H9 (cell line): ENCODE data around the gene ERC1. TPM values are rescaled to one million over a fixed set of nuclear protein-coding genes. Genes with fewer than 3 reads are reported as not detected.

Source experiments
- DNase-seq: peaks from one replicate; pipeline ENCODE4 v3.0.0-alpha.2; 2017
- H2AFZ ChIP-seq: one replicate; pipeline ENCODE4 v1.6.1; 2013; ENCODE audit warnings: mild to moderate bottlenecking, low read length, control low read depth, moderate library complexity
- H2AK5ac ChIP-seq: 2 replicates; pipeline ENCODE4 v1.6.1; 2013; ENCODE audit warnings: low read length, control low read depth, mixed read lengths; ENCODE audit not compliant: insufficient read length
- H2BK120ac ChIP-seq: one replicate; pipeline ENCODE4 v1.6.1; 2013; ENCODE audit warnings: low read depth, mild to moderate bottlenecking, low read length, control low read depth, inconsistent platforms; ENCODE audit not compliant: poor library complexity, severe bottlenecking
- H2BK12ac ChIP-seq: 2 replicates; pipeline ENCODE4 v1.6.1; 2013; ENCODE audit warnings: low read length, control low read depth, mixed read lengths, low read depth; ENCODE audit not compliant: insufficient read length
- H2BK15ac ChIP-seq: 2 replicates; pipeline ENCODE4 v1.6.1; 2013; ENCODE audit warnings: low read depth, low read length, control low read depth
- H2BK20ac ChIP-seq: one replicate; pipeline ENCODE4 v1.6.1; 2013; ENCODE audit warnings: low read depth, mild to moderate bottlenecking, low read length, control low read depth, inconsistent platforms; ENCODE audit not compliant: poor library complexity, severe bottlenecking
- H2BK5ac ChIP-seq: 2 replicates; pipeline ENCODE4 v1.6.1; 2013; ENCODE audit warnings: low read length, control low read depth, mixed read lengths; ENCODE audit not compliant: insufficient read length
- H3K14ac ChIP-seq: 2 replicates; pipeline ENCODE4 v1.6.1; 2013; ENCODE audit warnings: low read length, control low read depth; ENCODE audit not compliant: insufficient read depth
- H3K18ac ChIP-seq: 2 replicates; pipeline ENCODE4 v1.6.1; 2013; ENCODE audit warnings: low read depth, mild to moderate bottlenecking, mixed read lengths, low read length, control low read depth; ENCODE audit not compliant: insufficient read length
- H3K23ac ChIP-seq: 2 replicates; pipeline ENCODE4 v1.6.1; 2013; ENCODE audit warnings: low read length, control low read depth, mixed read lengths, low read depth; ENCODE audit not compliant: insufficient read length
- H3K23me2 ChIP-seq: 2 replicates; pipeline ENCODE4 v1.6.1; 2013; ENCODE audit warnings: low read depth, mild to moderate bottlenecking, mixed read lengths, low read length, control low read depth; ENCODE audit not compliant: insufficient read length, poor library complexity, severe bottlenecking
- H3K27ac ChIP-seq: 2 replicates; pipeline ENCODE4 v1.5.1; 2013; ENCODE audit warnings: low read length, control low read depth, mixed read lengths, low read depth; ENCODE audit not compliant: insufficient read length
- H3K27me3 ChIP-seq: 2 replicates; pipeline ENCODE4 v1.6.1; 2013; ENCODE audit warnings: low read length, control low read depth, inconsistent platforms; ENCODE audit not compliant: insufficient read depth
- H3K4ac ChIP-seq: 2 replicates; pipeline ENCODE4 v1.6.1; 2013; ENCODE audit warnings: low read depth, mild to moderate bottlenecking, control low read depth, inconsistent platforms, low read length, moderate library complexity
- H3K4me1 ChIP-seq: 2 replicates; pipeline ENCODE4 v1.6.1; 2013; ENCODE audit warnings: low read length, control low read depth, inconsistent platforms; ENCODE audit not compliant: insufficient read depth
- H3K4me2 ChIP-seq: 2 replicates; pipeline ENCODE4 v1.6.1; 2013; ENCODE audit warnings: low read length, control low read depth, mixed read lengths; ENCODE audit not compliant: insufficient read length, insufficient read depth
- H3K56ac ChIP-seq: 2 replicates; pipeline ENCODE4 v1.6.1; 2013; ENCODE audit warnings: low read depth, mild to moderate bottlenecking, mixed read lengths, low read length, control low read depth; ENCODE audit not compliant: insufficient read length
- H3K79me1 ChIP-seq: 2 replicates; pipeline ENCODE4 v1.6.1; 2013; ENCODE audit warnings: low read depth, mild to moderate bottlenecking, moderate library complexity, low read length, control low read depth, inconsistent platforms; ENCODE audit not compliant: insufficient read depth, poor library complexity, severe bottlenecking
- H3K79me2 ChIP-seq: 2 replicates; pipeline ENCODE4 v1.6.1; 2013; ENCODE audit warnings: low read length, control low read depth, inconsistent platforms; ENCODE audit not compliant: insufficient read depth
- H3K9ac ChIP-seq: 2 replicates; pipeline ENCODE4 v1.6.1; 2013; ENCODE audit warnings: low read length, control low read depth, mixed read lengths; ENCODE audit not compliant: insufficient read length; ENCODE audit errors: extremely low read depth
- H3K9me3 ChIP-seq: one replicate; pipeline ENCODE4 v1.6.1; 2013; ENCODE audit warnings: low read depth, low read length, inconsistent platforms; ENCODE audit not compliant: control insufficient read depth
- H3T11ph ChIP-seq: one replicate; pipeline ENCODE4 v1.6.1; 2013; ENCODE audit warnings: mild to moderate bottlenecking, low read length, control low read depth, inconsistent platforms
- H4K20me1 ChIP-seq: one replicate; pipeline ENCODE4 v1.6.1; 2013; ENCODE audit not compliant: control insufficient read depth, insufficient read length, insufficient read depth
- H4K5ac ChIP-seq: 2 replicates; pipeline ENCODE4 v1.6.1; 2013; ENCODE audit warnings: low read depth, mild to moderate bottlenecking, mixed read lengths, low read length, control low read depth; ENCODE audit not compliant: insufficient read length
- H4K8ac ChIP-seq: replicated peaks from 2 replicates; pipeline ENCODE4 v1.6.1; 2013; ENCODE audit warnings: low read length, control low read depth, mixed read lengths, low read depth; ENCODE audit not compliant: insufficient read length
- H4K91ac ChIP-seq: 2 replicates; pipeline ENCODE4 v1.6.1; 2013; ENCODE audit warnings: low read depth, mild to moderate bottlenecking, moderate library complexity, mixed read lengths, low read length, control low read depth; ENCODE audit not compliant: insufficient read length
- H3K27ac Mint-ChIP-seq, 3 experiments: 2 replicates in 2 of 3; 3 replicates in 1 of 3; pipeline ENCODE4 v1.8.0; 2020 to 2021; ENCODE audit warnings: mixed read lengths in 3 of 3, mild to moderate bottlenecking in 1 of 3, moderate library complexity in 1 of 3
- H3K27me3 Mint-ChIP-seq: 2 replicates; pipeline ENCODE4 v1.8.0; 2021; ENCODE audit warnings: low read depth, mild to moderate bottlenecking, moderate library complexity, mixed read lengths
- H3K36me3 Mint-ChIP-seq, 3 experiments: 2 replicates in 2 of 3; 3 replicates in 1 of 3; pipeline ENCODE4 v1.8.0; 2020 to 2021; ENCODE audit warnings: low read depth in 3 of 3, mixed read lengths in 3 of 3; ENCODE audit not compliant: insufficient read depth in 1 of 3
- H3K4me1 Mint-ChIP-seq, 2 experiments: 2 replicates each; pipeline ENCODE4 v1.8.0; 2020; ENCODE audit warnings: mixed read lengths in 2 of 2
- H3K4me3 Mint-ChIP-seq, 2 experiments: 2 replicates in 1 of 2; 3 replicates in 1 of 2; pipeline ENCODE4 v1.8.0; 2020 to 2021; ENCODE audit warnings: mild to moderate bottlenecking in 2 of 2, mixed read lengths in 2 of 2, moderate library complexity in 1 of 2
- H3K9me3 Mint-ChIP-seq, 2 experiments: 2 replicates in 1 of 2; 3 replicates in 1 of 2; pipeline ENCODE4 v1.8.0; 2020; ENCODE audit warnings: mild to moderate bottlenecking in 2 of 2, mixed read lengths in 2 of 2, moderate library complexity in 1 of 2
- WGBS: extraction: QIAGEN DNeasy Blood & Tissue Kit; methylation state at CpG from one replicate; pipeline ENCODE4 v1.1.7; 2013; ENCODE audit warnings: missing lambda C conversion rate, low lambda C conversion rate, mixed read lengths; ENCODE audit not compliant: insufficient read length; ENCODE audit errors: extremely low coverage; 5-methylcytosine and 5-hydroxymethylcytosine counted together
- total RNA-seq: library from RNA; stranded (reverse); gene quantifications from 2 replicates; pipeline ENCODE4 v1.2.1, GENCODE V29; 2021
- TF ChIP-seq, protein P1 (sequence below): fragments of 200-600 bp; sonication (generic); conservative IDR thresholded peaks from 3 replicates; pipeline ENCODE4 v1.8.0; 2021; ENCODE audit warnings: antibody characterized with exemption, mild to moderate bottlenecking

Gene ERC1
- total RNA-seq, 1 experiment from 2014 or later = 51.2 TPM

DNA sequence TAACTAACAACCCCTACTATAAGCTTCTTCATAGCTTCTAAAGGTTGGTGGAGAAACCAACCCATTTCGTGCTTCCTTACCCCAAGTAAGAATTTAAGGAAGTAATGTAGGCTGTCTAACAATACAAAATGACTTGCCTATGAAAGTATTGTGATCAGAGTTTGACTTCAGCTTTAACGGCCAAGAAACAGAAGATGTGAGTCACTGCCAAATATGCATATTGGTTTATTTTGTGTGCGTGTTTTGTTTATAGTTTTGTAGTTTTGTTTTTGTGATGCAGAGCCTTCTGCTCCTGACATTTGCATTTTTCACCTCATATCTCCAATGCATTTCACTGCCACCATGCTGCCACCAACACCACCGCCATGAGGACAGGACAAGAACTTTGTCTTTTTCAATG, 457.3 kb downstream of the ERC1 start:
- no peak overlapping the region for H3K27ac Mint-ChIP-seq
- Histone ChIP-seq H2BK20ac (no peak overlapping the region), H2AK5ac (no peak overlapping the region), H2BK5ac (no peak overlapping the region), H3K9ac (no peak overlapping the region), H2BK120ac (no peak overlapping the region), H3K27ac (no peak overlapping the region), H3T11ph (no peak overlapping the region), H3K4me2 (no peak overlapping the region), H4K91ac (no peak overlapping the region), H3K9me3 (no peaks in the 10 kb centered on the region), H3K27me3 (no peaks in the 10 kb centered on the region), H3K79me2 (no peaks in the 10 kb centered on the region), H3K4me1 (peaks cover 4% of the 10 kb centered on the region; the same call in 1 of the 2 replicates), H3K56ac (no peak overlapping the region), H3K14ac (no peak overlapping the region), H2AFZ (no peak overlapping the region), H4K20me1 (no peaks in the 10 kb centered on the region), H4K5ac (no peak overlapping the region), H3K23ac (no peak overlapping the region), H4K8ac (no peak overlapping the region), H3K79me1 (no peaks in the 10 kb centered on the region), H2BK15ac (no peak overlapping the region), H3K4ac (no peak overlapping the region), H3K18ac (no peak overlapping the region), H3K23me2 (no peaks in the 10 kb centered on the region), H2BK12ac (no peak overlapping the region)
- DNase-seq = no peak
- TF ChIP-seq, protein P1, sequence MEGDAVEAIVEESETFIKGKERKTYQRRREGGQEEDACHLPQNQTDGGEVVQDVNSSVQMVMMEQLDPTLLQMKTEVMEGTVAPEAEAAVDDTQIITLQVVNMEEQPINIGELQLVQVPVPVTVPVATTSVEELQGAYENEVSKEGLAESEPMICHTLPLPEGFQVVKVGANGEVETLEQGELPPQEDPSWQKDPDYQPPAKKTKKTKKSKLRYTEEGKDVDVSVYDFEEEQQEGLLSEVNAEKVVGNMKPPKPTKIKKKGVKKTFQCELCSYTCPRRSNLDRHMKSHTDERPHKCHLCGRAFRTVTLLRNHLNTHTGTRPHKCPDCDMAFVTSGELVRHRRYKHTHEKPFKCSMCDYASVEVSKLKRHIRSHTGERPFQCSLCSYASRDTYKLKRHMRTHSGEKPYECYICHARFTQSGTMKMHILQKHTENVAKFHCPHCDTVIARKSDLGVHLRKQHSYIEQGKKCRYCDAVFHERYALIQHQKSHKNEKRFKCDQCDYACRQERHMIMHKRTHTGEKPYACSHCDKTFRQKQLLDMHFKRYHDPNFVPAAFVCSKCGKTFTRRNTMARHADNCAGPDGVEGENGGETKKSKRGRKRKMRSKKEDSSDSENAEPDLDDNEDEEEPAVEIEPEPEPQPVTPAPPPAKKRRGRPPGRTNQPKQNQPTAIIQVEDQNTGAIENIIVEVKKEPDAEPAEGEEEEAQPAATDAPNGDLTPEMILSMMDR = no peak
- H3K4me1 Mint-ChIP-seq = peaks cover 13 to 20% of the 10 kb centered on the region in 2 experiments
- no peaks in the 10 kb centered on the region for H3K9me3 Mint-ChIP-seq
- H3K27me3 Mint-ChIP-seq = no peaks in the 10 kb centered on the region
- no peak overlapping the region for H3K4me3 Mint-ChIP-seq
- peaks cover 0 to 17% (median 13%) of the 10 kb centered on the region in 3 experiments; a peak in 4 of 7 replicates for H3K36me3 Mint-ChIP-seq
- no CpG with 5 or more reads among the region's 4 CpGs for WGBS
